ENCODE results near the gene TSHZ2.

- TF ChIP-seq GATA2 (IDR thresholded peaks at IDR 0.05; ENCODE audit: low read depth, low read length) (no peak), GATA3 (IDR thresholded peaks at IDR 0.05; ENCODE audit: low read depth, low read length) (no peak)
These were observed 191.9 kb downstream of the TSHZ2 start for GRCh38 chr20:53164072-53164471.
